Measurements from ENCODE around the gene HELZ. TPM values are rescaled to one million over a fixed set of nuclear protein-coding genes. Genes with fewer than 3 reads are reported as not detected.

Gene HELZ, protein sequence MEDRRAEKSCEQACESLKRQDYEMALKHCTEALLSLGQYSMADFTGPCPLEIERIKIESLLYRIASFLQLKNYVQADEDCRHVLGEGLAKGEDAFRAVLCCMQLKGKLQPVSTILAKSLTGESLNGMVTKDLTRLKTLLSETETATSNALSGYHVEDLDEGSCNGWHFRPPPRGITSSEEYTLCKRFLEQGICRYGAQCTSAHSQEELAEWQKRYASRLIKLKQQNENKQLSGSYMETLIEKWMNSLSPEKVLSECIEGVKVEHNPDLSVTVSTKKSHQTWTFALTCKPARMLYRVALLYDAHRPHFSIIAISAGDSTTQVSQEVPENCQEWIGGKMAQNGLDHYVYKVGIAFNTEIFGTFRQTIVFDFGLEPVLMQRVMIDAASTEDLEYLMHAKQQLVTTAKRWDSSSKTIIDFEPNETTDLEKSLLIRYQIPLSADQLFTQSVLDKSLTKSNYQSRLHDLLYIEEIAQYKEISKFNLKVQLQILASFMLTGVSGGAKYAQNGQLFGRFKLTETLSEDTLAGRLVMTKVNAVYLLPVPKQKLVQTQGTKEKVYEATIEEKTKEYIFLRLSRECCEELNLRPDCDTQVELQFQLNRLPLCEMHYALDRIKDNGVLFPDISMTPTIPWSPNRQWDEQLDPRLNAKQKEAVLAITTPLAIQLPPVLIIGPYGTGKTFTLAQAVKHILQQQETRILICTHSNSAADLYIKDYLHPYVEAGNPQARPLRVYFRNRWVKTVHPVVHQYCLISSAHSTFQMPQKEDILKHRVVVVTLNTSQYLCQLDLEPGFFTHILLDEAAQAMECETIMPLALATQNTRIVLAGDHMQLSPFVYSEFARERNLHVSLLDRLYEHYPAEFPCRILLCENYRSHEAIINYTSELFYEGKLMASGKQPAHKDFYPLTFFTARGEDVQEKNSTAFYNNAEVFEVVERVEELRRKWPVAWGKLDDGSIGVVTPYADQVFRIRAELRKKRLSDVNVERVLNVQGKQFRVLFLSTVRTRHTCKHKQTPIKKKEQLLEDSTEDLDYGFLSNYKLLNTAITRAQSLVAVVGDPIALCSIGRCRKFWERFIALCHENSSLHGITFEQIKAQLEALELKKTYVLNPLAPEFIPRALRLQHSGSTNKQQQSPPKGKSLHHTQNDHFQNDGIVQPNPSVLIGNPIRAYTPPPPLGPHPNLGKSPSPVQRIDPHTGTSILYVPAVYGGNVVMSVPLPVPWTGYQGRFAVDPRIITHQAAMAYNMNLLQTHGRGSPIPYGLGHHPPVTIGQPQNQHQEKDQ (N-terminal part only)
- total RNA-seq = 10 to 100 TPM; 38.7 to 99.4 TPM

DNA sequence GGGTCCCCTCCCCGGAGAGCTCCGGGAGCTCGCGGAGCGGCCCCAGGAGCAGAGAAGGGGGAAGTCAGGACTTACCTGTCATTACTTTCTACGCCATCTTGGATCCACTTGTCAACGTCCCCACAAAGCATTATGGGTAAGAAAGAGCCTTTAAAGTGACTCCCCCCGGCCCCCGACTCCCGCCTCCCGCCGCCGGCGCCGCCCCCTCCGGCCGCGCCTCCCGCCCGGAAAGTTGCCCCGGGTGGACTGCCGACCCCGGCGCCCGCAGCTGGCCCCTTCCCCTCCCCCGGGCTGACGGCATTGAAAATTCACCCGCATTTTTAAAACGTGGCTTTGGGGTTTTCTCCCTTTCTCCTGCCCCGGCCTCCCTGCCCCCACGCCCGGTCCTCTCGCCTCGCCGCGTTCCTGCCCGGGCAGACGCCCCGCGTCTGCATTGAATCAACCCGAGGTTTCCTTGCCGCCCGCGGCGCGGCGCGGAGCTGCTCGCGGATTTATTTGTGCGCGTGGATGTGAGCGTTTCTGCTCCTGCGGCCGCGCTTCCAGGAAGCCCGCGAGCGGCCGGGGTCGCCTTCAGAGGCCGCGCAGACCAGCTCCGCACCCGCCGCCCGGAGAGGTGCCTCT is at the start of gene HELZ:
TSS of gene HELZ (minus strand) at position 124 of the 621 bp plus-strand sequence. CDS start 26,392 bp downstream, outside the sequence.
- Histone ChIP-seq H3K4me3 (peak within 1 kb of the TSS; percentile 90 to 97), H3K36me3 (no peaks in the 10 kb centered on the region), H3K9me3 (no peaks in the 10 kb centered on the region), H3K4me1 (replicated peaks) (no peaks in the 10 kb centered on the region), H3K27me3 (replicated peaks; ENCODE audit: insufficient read depth) (no peaks in the 10 kb centered on the region), H3K27ac (peak within 1 kb of the TSS; percentile 84 to 85)
- intact Hi-C loops (cut with DNase I) = no loop called here
- WGBS = 1% methylated on average over 60 of the region's 67 CpGs
- DNase-seq (ENCODE audit: low spot score) = peak; percentile 77
- TF ChIP-seq POLR2AphosphoS5 (IDR thresholded peaks at IDR 0.05) (peak; percentile 40), POLR2A (IDR thresholded peaks at IDR 0.05) (peak; percentile 54)
- TF ChIP-seq, protein P1, sequence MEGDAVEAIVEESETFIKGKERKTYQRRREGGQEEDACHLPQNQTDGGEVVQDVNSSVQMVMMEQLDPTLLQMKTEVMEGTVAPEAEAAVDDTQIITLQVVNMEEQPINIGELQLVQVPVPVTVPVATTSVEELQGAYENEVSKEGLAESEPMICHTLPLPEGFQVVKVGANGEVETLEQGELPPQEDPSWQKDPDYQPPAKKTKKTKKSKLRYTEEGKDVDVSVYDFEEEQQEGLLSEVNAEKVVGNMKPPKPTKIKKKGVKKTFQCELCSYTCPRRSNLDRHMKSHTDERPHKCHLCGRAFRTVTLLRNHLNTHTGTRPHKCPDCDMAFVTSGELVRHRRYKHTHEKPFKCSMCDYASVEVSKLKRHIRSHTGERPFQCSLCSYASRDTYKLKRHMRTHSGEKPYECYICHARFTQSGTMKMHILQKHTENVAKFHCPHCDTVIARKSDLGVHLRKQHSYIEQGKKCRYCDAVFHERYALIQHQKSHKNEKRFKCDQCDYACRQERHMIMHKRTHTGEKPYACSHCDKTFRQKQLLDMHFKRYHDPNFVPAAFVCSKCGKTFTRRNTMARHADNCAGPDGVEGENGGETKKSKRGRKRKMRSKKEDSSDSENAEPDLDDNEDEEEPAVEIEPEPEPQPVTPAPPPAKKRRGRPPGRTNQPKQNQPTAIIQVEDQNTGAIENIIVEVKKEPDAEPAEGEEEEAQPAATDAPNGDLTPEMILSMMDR (IDR thresholded peaks at IDR 0.05) = no peak

DNA sequence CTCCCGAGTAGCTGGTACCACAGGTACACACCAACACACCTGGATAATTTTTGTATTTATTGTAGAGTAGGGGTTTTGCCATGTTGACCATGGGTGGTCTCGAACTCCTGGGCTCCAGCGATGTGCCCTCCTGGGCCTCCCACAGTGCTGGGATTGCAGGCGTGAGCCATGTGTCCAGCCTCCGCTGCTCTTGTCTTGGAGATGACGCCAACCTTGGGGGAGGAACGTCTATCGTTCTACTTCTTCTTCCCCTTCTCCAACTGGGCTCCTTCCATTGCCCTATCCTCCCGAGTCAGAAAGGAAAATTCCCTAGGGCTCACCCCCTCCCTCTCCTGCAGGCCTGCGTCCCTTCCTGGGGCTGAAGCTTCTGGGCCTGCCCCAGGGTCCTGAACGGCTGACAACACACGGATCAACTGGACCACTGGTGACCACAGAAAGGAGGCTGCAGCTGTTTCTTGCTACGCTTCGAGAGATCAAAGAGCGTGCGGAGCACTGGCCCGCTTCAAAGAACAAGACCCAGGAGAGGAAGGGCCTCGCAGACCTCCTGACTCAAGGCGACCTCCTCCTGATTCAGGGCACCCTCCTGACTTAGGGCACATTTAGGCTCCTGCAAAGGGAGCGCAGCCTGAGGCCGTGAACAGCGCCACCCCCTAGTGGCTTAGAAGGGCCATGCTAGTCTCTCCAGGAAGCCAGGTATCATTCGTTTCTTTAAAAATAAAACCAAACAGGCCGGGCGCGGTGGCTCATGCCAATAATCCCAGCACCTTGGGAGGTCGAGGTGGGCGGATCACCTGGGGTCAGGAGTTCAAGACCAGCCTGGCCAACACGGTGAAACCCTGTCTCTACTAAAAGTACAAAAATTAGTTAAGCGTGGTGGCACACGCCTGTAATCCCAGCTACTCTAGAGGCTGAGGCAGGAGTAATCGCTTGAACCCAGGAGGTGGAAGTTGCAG is 48.5 kb upstream of the HELZ start:
- H3K9me3 ChIP-seq = no peaks in the 10 kb centered on the region
- H3K4me1 ChIP-seq (replicated peaks) = no peaks in the 10 kb centered on the region
- DNase-seq (ENCODE audit: low spot score) = peak; percentile 43
- H3K36me3 ChIP-seq = no peaks in the 10 kb centered on the region
- H3K27me3 ChIP-seq (replicated peaks; ENCODE audit: insufficient read depth) = no peaks in the 10 kb centered on the region
- H3K4me3 ChIP-seq = no peak overlapping the region
- no peak overlapping the region for H3K27ac ChIP-seq
- intact Hi-C loops (cut with DNase I) = no loop called here
- whole genome bisulfite sequencing = 60% methylated on average over 32 of the region's 32 CpGs
- TF ChIP-seq, protein P1 (IDR thresholded peaks at IDR 0.05) = peak in 3 of 4 experiments; percentile 48 to 74 (median 57)
- no peak for TF ChIP-seq POLR2A (IDR thresholded peaks at IDR 0.05)

DNA sequence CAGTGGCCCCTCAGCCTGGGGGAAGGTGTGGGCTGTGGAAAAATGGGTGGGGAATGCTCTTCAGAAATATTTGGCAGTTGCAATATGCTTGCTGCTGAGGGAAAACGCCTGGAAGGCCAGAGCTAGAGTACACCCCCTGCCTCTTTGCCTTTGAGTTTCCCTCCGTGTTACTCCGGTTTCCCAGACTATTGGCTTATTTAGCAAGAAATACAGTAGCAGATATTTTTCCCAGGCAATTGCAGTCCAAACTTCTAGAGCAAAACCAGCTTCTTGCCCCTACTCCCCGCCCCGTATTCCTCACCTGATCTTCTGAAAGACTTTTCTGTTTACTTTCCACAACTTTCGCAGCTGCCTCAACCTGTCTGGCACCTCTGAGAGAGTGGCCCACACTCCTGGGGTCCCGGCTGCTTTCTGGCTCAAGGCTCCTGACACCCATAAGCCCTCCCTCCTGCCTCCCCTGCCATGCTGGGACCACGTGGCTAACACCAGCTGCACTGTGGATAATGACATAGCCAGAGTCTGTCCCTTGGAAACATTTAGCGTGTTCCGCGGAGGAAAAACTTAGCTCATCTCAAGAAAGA is 45.8 kb upstream of the HELZ start:
- no peaks in the 10 kb centered on the region for H3K4me1 ChIP-seq (replicated peaks)
- intact Hi-C loops (cut with DNase I) = no loop called here
- H3K4me3 ChIP-seq = no peak overlapping the region
- no peaks in the 10 kb centered on the region for H3K9me3 ChIP-seq
- no peak for DNase-seq (ENCODE audit: low spot score)
- no peak overlapping the region for H3K27ac ChIP-seq
- H3K27me3 ChIP-seq (replicated peaks; ENCODE audit: insufficient read depth) = no peaks in the 10 kb centered on the region
- TF ChIP-seq POLR2A (IDR thresholded peaks at IDR 0.05) (no peak), POLR2AphosphoS5 (IDR thresholded peaks at IDR 0.05) (no peak)
- TF ChIP-seq, protein P1 (IDR thresholded peaks at IDR 0.05) = no peak
- WGBS = 40% methylated on average over 11 of the region's 11 CpGs
- no peaks in the 10 kb centered on the region for H3K36me3 ChIP-seq

Data from prostate gland (tissue), 2 donors.